GM23338 (cell line): ENCODE results near the gene ABL1.

ENCODE experiments used
- CTCF ChIP-seq, 2 experiments: fragments of 200-600 bp in 1 of 2; sonication (generic) in 1 of 2; conservative IDR thresholded peaks; 2 replicates each; pipeline versions ENCODE4 v1.5.1 to v1.6.1; 2016 to 2017; ENCODE audit warnings: antibody characterized with exemption in 2 of 2, low read depth in 2 of 2, mild to moderate bottlenecking in 2 of 2, moderate library complexity in 1 of 2
- EZH2 ChIP-seq: fragments of 200-600 bp; sonication (generic); IDR thresholded peaks from one replicate; pipeline ENCODE4 v1.8.0; 2017; ENCODE audit warnings: antibody characterized with exemption, mild to moderate bottlenecking, low read depth; ENCODE audit not compliant: unreplicated experiment
- POLR2AphosphoS5 ChIP-seq: IDR thresholded peaks from 2 replicates; pipeline ENCODE4 v1.6.1; 2016; ENCODE audit warnings: antibody characterized with exemption, low read depth
- STAT1 ChIP-seq: IDR thresholded peaks from one replicate; pipeline ENCODE4 v1.6.1; 2016; ENCODE audit warnings: antibody characterized with exemption; ENCODE audit not compliant: unreplicated experiment

GRCh38 chr9:130911254-130912049 lies 76.4 kb downstream of the ABL1 start:
- TF ChIP-seq POLR2AphosphoS5, result no peak
- TF ChIP-seq EZH2, result no peak
- no peak for TF ChIP-seq CTCF (conservative IDR thresholded peaks at IDR 0.05; ENCODE audit: low read depth in 2 of 2)
- TF ChIP-seq STAT1, result no peak
